Endothelial cell of umbilical vein (primary cell): Measurements from ENCODE around the gene C3orf20.

ENCODE experiments used
- EZH2 ChIP-seq: IDR thresholded peaks from 2 replicates; pipeline ENCODE4 v1.6.1; 2012; ENCODE audit warnings: borderline replicate concordance, low read depth, mild to moderate bottlenecking, moderate library complexity, low read length, inconsistent platforms; ENCODE audit not compliant: severe bottlenecking
- FOS ChIP-seq: IDR thresholded peaks from 2 replicates; pipeline ENCODE4 v1.6.1; 2011; ENCODE audit warnings: mild to moderate bottlenecking, low read length, moderate library complexity, borderline replicate concordance; ENCODE audit not compliant: insufficient read depth
- JUN ChIP-seq: IDR thresholded peaks from 2 replicates; pipeline ENCODE4 v1.6.1; 2011; ENCODE audit warnings: borderline replicate concordance, low read depth; ENCODE audit not compliant: insufficient read length, insufficient read depth
- MYC ChIP-seq: IDR thresholded peaks from one replicate; pipeline ENCODE4 v1.6.1; 2011; ENCODE audit warnings: mild to moderate bottlenecking, low read depth, low read length
- POLR2A ChIP-seq: IDR thresholded peaks from 2 replicates; pipeline ENCODE4 v1.6.1; 2012; ENCODE audit warnings: low read depth, mild to moderate bottlenecking, control low read depth, low read length
- POLR2AphosphoS5 ChIP-seq: IDR thresholded peaks from 2 replicates; pipeline ENCODE4 v1.6.1; 2012; ENCODE audit warnings: low read depth, mild to moderate bottlenecking, control low read depth, low read length, moderate library complexity; ENCODE audit not compliant: insufficient read depth
- TF ChIP-seq, protein P1 (sequence below), 2 donors: IDR thresholded peaks; 1 replicate in 1 of 2; 2 replicates in 1 of 2; pipeline ENCODE4 v1.5.1; 2011; ENCODE audit warnings: low read length in 2 of 2, mild to moderate bottlenecking in 2 of 2, moderate library complexity in 2 of 2, control low read depth in 1 of 2, inconsistent platforms in 1 of 2, low read depth in 1 of 2; ENCODE audit not compliant: insufficient read depth in 1 of 2; ENCODE audit errors: extremely low read depth in 1 of 2
- TF ChIP-seq, protein P2 (sequence below): IDR thresholded peaks from 2 replicates; pipeline ENCODE4 v1.6.1; 2011; ENCODE audit not compliant: insufficient read depth, insufficient read length

DNA sequence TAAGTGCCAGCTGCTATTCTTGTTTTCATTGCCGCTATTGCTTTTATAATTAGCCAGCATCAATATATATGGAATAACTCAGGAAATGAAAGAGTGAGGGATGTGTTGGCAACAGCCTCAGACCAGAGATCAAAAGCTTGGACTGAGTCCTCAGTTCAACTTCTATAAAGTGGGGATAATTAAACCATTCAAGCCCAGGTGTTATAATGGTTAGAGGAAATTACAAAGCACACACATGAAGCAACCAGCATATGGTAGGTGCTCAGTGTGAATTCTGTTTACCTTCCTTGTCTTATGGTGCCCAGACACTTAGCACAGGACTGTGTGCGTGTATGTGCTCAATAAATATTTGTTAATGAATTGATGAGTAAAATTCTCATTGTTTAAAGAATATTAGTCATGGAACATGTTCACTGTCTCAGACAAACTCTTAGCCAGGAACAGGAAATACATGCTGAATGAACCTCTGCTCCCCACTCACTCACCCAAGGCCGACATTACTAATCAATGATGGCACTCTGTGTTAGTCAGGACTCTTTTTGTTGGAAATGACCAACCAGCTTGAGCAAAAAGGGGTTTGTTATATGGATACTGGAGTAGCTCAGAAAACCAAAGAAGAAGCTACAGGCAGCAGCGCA, 40.1 kb upstream of the C3orf20 start:
- TF ChIP-seq POLR2AphosphoS5 (peak; percentile 28), EZH2 (no peak), FOS (peak; percentile 75), POLR2A (no peak), JUN (peak; percentile 68), MYC (no peak)
- TF ChIP-seq, protein P1, sequence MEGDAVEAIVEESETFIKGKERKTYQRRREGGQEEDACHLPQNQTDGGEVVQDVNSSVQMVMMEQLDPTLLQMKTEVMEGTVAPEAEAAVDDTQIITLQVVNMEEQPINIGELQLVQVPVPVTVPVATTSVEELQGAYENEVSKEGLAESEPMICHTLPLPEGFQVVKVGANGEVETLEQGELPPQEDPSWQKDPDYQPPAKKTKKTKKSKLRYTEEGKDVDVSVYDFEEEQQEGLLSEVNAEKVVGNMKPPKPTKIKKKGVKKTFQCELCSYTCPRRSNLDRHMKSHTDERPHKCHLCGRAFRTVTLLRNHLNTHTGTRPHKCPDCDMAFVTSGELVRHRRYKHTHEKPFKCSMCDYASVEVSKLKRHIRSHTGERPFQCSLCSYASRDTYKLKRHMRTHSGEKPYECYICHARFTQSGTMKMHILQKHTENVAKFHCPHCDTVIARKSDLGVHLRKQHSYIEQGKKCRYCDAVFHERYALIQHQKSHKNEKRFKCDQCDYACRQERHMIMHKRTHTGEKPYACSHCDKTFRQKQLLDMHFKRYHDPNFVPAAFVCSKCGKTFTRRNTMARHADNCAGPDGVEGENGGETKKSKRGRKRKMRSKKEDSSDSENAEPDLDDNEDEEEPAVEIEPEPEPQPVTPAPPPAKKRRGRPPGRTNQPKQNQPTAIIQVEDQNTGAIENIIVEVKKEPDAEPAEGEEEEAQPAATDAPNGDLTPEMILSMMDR (IDR thresholded peaks at IDR 0.05; ENCODE audit: extremely low read depth in 1 of 2, insufficient read depth in 1 of 2, low read depth in 1 of 2, low read length in 2 of 2): no peak
- TF ChIP-seq, protein P2, sequence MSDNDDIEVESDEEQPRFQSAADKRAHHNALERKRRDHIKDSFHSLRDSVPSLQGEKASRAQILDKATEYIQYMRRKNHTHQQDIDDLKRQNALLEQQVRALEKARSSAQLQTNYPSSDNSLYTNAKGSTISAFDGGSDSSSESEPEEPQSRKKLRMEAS: no peak
